B cell (primary cell): ENCODE results near the gene ICAM1. TPM values are rescaled to one million over a fixed set of nuclear protein-coding genes. Genes with fewer than 3 reads are reported as not detected.
A peak's percentile ranks its signal among the peaks of the same experiment; 100 is the strongest.

Experiments used
- ATAC-seq: fragments of 200-7000 bp; cut with Tn5 transposase; one replicate; pipeline ENCODE4 v1.10.0; 2021; ENCODE audit warnings: low read depth, mild to moderate bottlenecking, moderate number of reproducible peaks, moderate library complexity
- CTCF ChIA-PET: fragments of 350-600 bp; sonication (Branson Sonifier 250); formaldehyde crosslinking; loops from one replicate; lab custom pipeline; 2021; ENCODE audit warnings: antibody characterized with exemption, inconsistent platforms; lab: Charles Lee
- POLR2A ChIA-PET: fragments of 350-600 bp; sonication (Branson Sonifier 250); formaldehyde crosslinking; loops from one replicate; lab custom pipeline; 2021; ENCODE audit warnings: antibody characterized with exemption; lab: Charles Lee
- DNase-seq: peaks from one replicate; pipeline ENCODE4 v3.0.0; 2013
- H2AFZ ChIP-seq: 2 replicates; pipeline ENCODE4 v1.6.1; 2012; ENCODE audit warnings: mild to moderate bottlenecking, low read depth, low read length; ENCODE audit not compliant: insufficient read depth, poor library complexity, severe bottlenecking
- H3K27ac ChIP-seq, 2 donors: 1 replicate in 1 of 2; 2 replicates in 1 of 2; pipeline ENCODE4 v1.5.1; 2012 to 2013; ENCODE audit warnings: low read length in 2 of 2, mild to moderate bottlenecking in 2 of 2, moderate library complexity in 1 of 2
- H3K27me3 ChIP-seq, 4 experiments: fragments of 200-600 bp in 1 of 4; sonication (generic) in 1 of 4; replicated peaks in 1 of 4; 1 replicate in 2 of 4; 2 replicates in 2 of 4; pipeline versions ENCODE4 v1.6.1 to v1.7.0; 2013 to 2016; ENCODE audit warnings: low read length in 3 of 4, mild to moderate bottlenecking in 2 of 4, mixed read lengths in 1 of 4, moderate library complexity in 1 of 4; ENCODE audit not compliant: insufficient read depth in 4 of 4, control insufficient read depth in 3 of 4; ENCODE audit errors: control extremely low read depth in 1 of 4
- H3K36me3 ChIP-seq, 2 experiments: replicated peaks in 1 of 2; 1 replicate in 1 of 2; 2 replicates in 1 of 2; pipeline versions ENCODE4 v1.6.1 to v1.7.1; 2013; ENCODE audit warnings: low read length in 1 of 2; ENCODE audit not compliant: insufficient read depth in 2 of 2, control insufficient read depth in 1 of 2; ENCODE audit errors: control extremely low read depth in 1 of 2, extremely low read depth in 1 of 2
- H3K4me1 ChIP-seq, 2 donors: fragments of 200-600 bp in 1 of 2; sonication (generic) in 1 of 2; 1 replicate in 1 of 2; 2 replicates in 1 of 2; pipeline versions ENCODE4 v1.5.1 to v1.6.1; 2013 to 2017; ENCODE audit warnings: low read length in 2 of 2; ENCODE audit not compliant: control insufficient read depth in 2 of 2, insufficient read depth in 2 of 2
- H3K4me2 ChIP-seq: replicated peaks from 2 replicates; pipeline ENCODE3; 2012; ENCODE audit warnings: mild to moderate bottlenecking, low read depth, low read length; ENCODE audit not compliant: poor library complexity, severe bottlenecking
- H3K4me3 ChIP-seq, 5 experiments: fragments of 200-600 bp in 1 of 5; sonication (generic) in 1 of 5; 1 replicate in 3 of 5; 2 replicates in 2 of 5; pipeline versions ENCODE4 v1.5.1 to v1.7.0; 2011 to 2016; ENCODE audit warnings: low read length in 4 of 5, mild to moderate bottlenecking in 4 of 5, low read depth in 2 of 5, control low read depth in 1 of 5, moderate library complexity in 1 of 5; ENCODE audit not compliant: insufficient read depth in 1 of 5; ENCODE audit errors: control extremely low read depth in 1 of 5, extremely low read depth in 1 of 5
- H3K79me2 ChIP-seq: fragments of 200-600 bp; sonication (generic); one replicate; pipeline ENCODE4 v1.6.0; 2016; ENCODE audit warnings: low read length; ENCODE audit not compliant: control insufficient read depth, insufficient read depth
- H3K9ac ChIP-seq: fragments of 200-600 bp; sonication (generic); 2 replicates; pipeline ENCODE4 v1.6.1; 2017; ENCODE audit warnings: mild to moderate bottlenecking, low read length, moderate library complexity
- H3K9me3 ChIP-seq, 3 donors: one replicate each; pipeline versions ENCODE4 v1.6.1 to v1.7.1; 2013; ENCODE audit warnings: low read length in 2 of 3; ENCODE audit not compliant: control insufficient read depth in 2 of 3, insufficient read depth in 1 of 3; ENCODE audit errors: control extremely low read depth in 1 of 3
- H4K20me1 ChIP-seq: 2 replicates; pipeline ENCODE4 v1.6.0; 2012; ENCODE audit warnings: mild to moderate bottlenecking, low read length; ENCODE audit not compliant: insufficient read depth, control insufficient read depth, poor library complexity, severe bottlenecking
- H3K27ac Mint-ChIP-seq: one replicate; pipeline ENCODE4 v1.8.0; 2021; ENCODE audit warnings: mixed read lengths
- H3K27me3 Mint-ChIP-seq: one replicate; pipeline ENCODE4 v1.8.0; 2021; ENCODE audit warnings: mixed read lengths
- H3K4me1 Mint-ChIP-seq: one replicate; pipeline ENCODE4 v1.8.0; 2021; ENCODE audit warnings: mixed read lengths
- H3K4me3 Mint-ChIP-seq: one replicate; pipeline ENCODE4 v1.8.0; 2021; ENCODE audit warnings: mixed read lengths
- H3K9me3 Mint-ChIP-seq: one replicate; pipeline ENCODE4 v1.8.0; 2022; ENCODE audit warnings: mixed read lengths; ENCODE audit not compliant: insufficient read depth
- EZH2 ChIP-seq: IDR thresholded peaks from 2 replicates; pipeline ENCODE4 v1.6.1; 2012; ENCODE audit warnings: borderline replicate concordance, low read depth, mild to moderate bottlenecking, moderate library complexity, low read length; ENCODE audit not compliant: insufficient read depth, poor library complexity, severe bottlenecking
- WGBS: methylation state at CpG from one replicate; pipeline ENCODE4 v1.1.5; 2013; ENCODE audit warnings: missing lambda C conversion rate; ENCODE audit not compliant: insufficient coverage; 5-methylcytosine and 5-hydroxymethylcytosine counted together
- intact Hi-C: fragments of 100-400 bp; cut with micrococcal nuclease; formaldehyde crosslinking; loops from one replicate; pipeline ENCODE4 v1.10.0; 2022
- polyA plus RNA-seq: library from polyadenylated mRNA; depleted of rRNA; stranded (reverse); fragments of >200 nt; gene quantifications from 2 replicates; pipeline ENCODE4 v1.2.3, GENCODE V29; 2012
- total RNA-seq, 2 donors: library from RNA; stranded (reverse); fragments of 120-200 nt in 1 of 2; gene quantifications; 1 replicate in 1 of 2; 2 replicates in 1 of 2; pipeline versions ENCODE4 v1.2.3 to v1.2.4, GENCODE V29; 2013 to 2022
- TF ChIP-seq, protein P1 (sequence below): fragments of 200-600 bp; IDR thresholded peaks from one replicate; pipeline ENCODE4 v1.8.0; 2022; ENCODE audit warnings: antibody characterized with exemption, mild to moderate bottlenecking

ICAM1 gene
- total and polyA plus RNA-seq, 2 donors (not counting 1 experiment from before 2014, with no cell fraction given), result 7.3 to 11.9 TPM

DNA sequence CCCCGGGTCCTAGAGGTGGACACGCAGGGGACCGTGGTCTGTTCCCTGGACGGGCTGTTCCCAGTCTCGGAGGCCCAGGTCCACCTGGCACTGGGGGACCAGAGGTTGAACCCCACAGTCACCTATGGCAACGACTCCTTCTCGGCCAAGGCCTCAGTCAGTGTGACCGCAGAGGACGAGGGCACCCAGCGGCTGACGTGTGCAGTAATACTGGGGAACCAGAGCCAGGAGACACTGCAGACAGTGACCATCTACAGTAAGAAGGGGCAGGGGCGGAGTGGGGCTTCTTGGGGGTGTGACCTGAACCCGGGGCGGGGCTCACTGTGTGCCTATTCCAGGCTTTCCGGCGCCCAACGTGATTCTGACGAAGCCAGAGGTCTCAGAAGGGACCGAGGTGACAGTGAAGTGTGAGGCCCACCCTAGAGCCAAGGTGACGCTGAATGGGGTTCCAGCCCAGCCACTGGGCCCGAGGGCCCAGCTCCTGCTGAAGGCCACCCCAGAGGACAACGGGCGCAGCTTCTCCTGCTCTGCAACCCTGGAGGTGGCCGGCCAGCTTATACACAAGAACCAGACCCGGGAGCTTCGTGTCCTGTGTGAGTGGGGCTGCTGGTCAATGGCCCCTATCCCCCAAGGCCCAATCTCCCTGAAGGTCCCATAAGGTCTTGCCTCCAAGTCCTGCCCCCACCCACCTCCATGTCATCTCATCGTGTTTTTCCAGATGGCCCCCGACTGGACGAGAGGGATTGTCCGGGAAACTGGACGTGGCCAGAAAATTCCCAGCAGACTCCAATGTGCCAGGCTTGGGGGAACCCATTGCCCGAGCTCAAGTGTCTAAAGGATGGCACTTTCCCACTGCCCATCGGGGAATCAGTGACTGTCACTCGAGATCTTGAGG, 13.4 kb downstream of the ICAM1 start:
- H3K36me3 ChIP-seq, result peaks cover 2 to 33% of the 10 kb centered on the region in 2 experiments
- no peak overlapping the region for H3K9ac ChIP-seq
- H3K27ac ChIP-seq, result no peak overlapping the region
- H4K20me1 ChIP-seq, result no peaks in the 10 kb centered on the region
- peaks cover 0 to 26% (median 0%) of the 10 kb centered on the region in 3 donors for H3K9me3 ChIP-seq
- H3K4me3 Mint-ChIP-seq, result no peak overlapping the region
- TF ChIP-seq, protein P1, sequence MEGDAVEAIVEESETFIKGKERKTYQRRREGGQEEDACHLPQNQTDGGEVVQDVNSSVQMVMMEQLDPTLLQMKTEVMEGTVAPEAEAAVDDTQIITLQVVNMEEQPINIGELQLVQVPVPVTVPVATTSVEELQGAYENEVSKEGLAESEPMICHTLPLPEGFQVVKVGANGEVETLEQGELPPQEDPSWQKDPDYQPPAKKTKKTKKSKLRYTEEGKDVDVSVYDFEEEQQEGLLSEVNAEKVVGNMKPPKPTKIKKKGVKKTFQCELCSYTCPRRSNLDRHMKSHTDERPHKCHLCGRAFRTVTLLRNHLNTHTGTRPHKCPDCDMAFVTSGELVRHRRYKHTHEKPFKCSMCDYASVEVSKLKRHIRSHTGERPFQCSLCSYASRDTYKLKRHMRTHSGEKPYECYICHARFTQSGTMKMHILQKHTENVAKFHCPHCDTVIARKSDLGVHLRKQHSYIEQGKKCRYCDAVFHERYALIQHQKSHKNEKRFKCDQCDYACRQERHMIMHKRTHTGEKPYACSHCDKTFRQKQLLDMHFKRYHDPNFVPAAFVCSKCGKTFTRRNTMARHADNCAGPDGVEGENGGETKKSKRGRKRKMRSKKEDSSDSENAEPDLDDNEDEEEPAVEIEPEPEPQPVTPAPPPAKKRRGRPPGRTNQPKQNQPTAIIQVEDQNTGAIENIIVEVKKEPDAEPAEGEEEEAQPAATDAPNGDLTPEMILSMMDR, result no peak
- TF ChIP-seq EZH2, result no peak
- intact Hi-C loops, result no loop called here
- H3K27me3 ChIP-seq, result peaks cover 0 to 27% (median 18%) of the 10 kb centered on the region in 4 experiments
- ChIA-PET POLR2A (no interaction called here), CTCF (interaction anchor here (0.6 to 8.5 kb wide), 3 partner anchors 12 to 1291 kb away, joined by 3 to 116 read pairs (median 3); partner anchors contain the start of gene ICAM1)
- 96% methylated on average over 34 of the region's 34 CpGs for WGBS
- H3K79me2 ChIP-seq, result no peaks in the 10 kb centered on the region
- peaks cover 38% of the 10 kb centered on the region for H3K4me1 Mint-ChIP-seq
- ATAC-seq, result no peak
- H2AFZ ChIP-seq, result no peak overlapping the region
- H3K27ac Mint-ChIP-seq, result no peak overlapping the region
- H3K27me3 Mint-ChIP-seq, result peaks cover 6% of the 10 kb centered on the region
- peak; percentile 32 for DNase-seq
- no peaks in the 10 kb centered on the region for H3K9me3 Mint-ChIP-seq
- H3K4me1 ChIP-seq, result peaks cover 37 to 39% of the 10 kb centered on the region in 2 donors
- H3K4me2 ChIP-seq, result no peak overlapping the region
- H3K4me3 ChIP-seq, result no peak overlapping the region

DNA sequence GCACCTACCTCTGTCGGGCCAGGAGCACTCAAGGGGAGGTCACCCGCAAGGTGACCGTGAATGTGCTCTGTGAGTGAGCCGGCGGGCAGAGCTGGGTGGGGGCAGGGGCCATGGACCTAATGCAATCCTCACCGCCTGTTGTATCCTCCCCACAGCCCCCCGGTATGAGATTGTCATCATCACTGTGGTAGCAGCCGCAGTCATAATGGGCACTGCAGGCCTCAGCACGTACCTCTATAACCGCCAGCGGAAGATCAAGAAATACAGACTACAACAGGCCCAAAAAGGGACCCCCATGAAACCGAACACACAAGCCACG, 14.0 kb downstream of the ICAM1 start:
- peaks cover 0 to 28% (median 0%) of the 10 kb centered on the region in 3 donors for H3K9me3 ChIP-seq
- 97% methylated on average over 13 of the region's 13 CpGs for WGBS
- no peak overlapping the region for H2AFZ ChIP-seq
- intact Hi-C loops, result no loop called here
- H3K4me1 ChIP-seq, result peaks cover 40 to 41% of the 10 kb centered on the region in 2 donors
- Mint-ChIP-seq H3K27ac (no peak overlapping the region), H3K4me1 (peaks cover 40% of the 10 kb centered on the region), H3K27me3 (peaks cover 6% of the 10 kb centered on the region), H3K4me3 (no peak overlapping the region), H3K9me3 (no peaks in the 10 kb centered on the region)
- POLR2A ChIA-PET, result no interaction called here
- H3K79me2 ChIP-seq, result no peaks in the 10 kb centered on the region
- H3K27ac ChIP-seq, result no peak overlapping the region
- CTCF ChIA-PET, result interaction anchor here (1.2 to 8.5 kb wide), 2 partner anchors 13 to 126 kb away, joined by 3 to 116 read pairs; partner anchors contain the start of gene ICAM1
- peak; percentile 36 for DNase-seq
- no peak for ATAC-seq
- peaks cover 2 to 33% of the 10 kb centered on the region in 2 experiments for H3K36me3 ChIP-seq
- TF ChIP-seq, protein P1, result no peak
- no peak for TF ChIP-seq EZH2
- no peak overlapping the region for H3K4me3 ChIP-seq
- peaks cover 0 to 31% (median 20%) of the 10 kb centered on the region in 4 experiments for H3K27me3 ChIP-seq
- peaks cover 1% of the 10 kb centered on the region for H4K20me1 ChIP-seq
- H3K9ac ChIP-seq, result no peak overlapping the region
- H3K4me2 ChIP-seq, result no peak overlapping the region
